Testis (tissue), 2 donors: ENCODE measurements around the gene AUTS2.

Source experiments
- POLR2A ChIP-seq: fragments of 450-650 bp; IDR thresholded peaks from one replicate; pipeline ENCODE4 v1.6.1; 2017; ENCODE audit warnings: antibody characterized with exemption, mild to moderate bottlenecking, moderate library complexity
- TF ChIP-seq, protein P1 (sequence below), 3 experiments: fragments of 450-650 bp in 2 of 3; fragments of 200-600 bp in 1 of 3; sonication (generic) in 1 of 3; IDR thresholded peaks; one replicate each; pipeline ENCODE4 v1.5.1; 2016 to 2019; ENCODE audit warnings: antibody characterized with exemption in 3 of 3, mild to moderate bottlenecking in 2 of 3, moderate library complexity in 1 of 3

DNA sequence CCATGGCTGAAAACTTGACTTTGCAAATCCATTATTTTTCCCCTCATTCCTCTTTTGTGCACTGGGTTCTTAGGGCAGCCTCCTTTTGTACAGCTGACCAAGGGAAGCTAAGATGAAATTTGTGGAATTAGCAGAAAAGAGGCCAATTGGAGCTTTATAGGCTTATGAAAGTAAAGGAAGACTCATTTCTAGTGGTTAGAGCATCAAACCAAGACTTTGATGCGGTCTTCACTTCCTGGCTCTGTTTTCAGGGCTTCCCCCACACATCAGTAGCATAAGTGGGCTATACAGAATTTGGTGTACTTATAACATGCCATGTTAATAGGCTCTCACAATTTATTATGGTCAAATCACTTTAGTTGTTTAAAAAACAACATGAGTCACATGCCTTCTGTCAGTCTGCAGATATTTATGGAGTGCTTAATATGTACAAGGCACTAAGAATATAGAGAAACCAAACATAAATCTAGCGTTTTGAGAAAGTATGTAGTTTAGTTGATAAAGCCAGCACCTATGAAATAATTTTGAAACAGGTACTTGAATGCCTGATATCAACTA, 5.7 kb downstream of the AUTS2 start:
- TF ChIP-seq, protein P1, sequence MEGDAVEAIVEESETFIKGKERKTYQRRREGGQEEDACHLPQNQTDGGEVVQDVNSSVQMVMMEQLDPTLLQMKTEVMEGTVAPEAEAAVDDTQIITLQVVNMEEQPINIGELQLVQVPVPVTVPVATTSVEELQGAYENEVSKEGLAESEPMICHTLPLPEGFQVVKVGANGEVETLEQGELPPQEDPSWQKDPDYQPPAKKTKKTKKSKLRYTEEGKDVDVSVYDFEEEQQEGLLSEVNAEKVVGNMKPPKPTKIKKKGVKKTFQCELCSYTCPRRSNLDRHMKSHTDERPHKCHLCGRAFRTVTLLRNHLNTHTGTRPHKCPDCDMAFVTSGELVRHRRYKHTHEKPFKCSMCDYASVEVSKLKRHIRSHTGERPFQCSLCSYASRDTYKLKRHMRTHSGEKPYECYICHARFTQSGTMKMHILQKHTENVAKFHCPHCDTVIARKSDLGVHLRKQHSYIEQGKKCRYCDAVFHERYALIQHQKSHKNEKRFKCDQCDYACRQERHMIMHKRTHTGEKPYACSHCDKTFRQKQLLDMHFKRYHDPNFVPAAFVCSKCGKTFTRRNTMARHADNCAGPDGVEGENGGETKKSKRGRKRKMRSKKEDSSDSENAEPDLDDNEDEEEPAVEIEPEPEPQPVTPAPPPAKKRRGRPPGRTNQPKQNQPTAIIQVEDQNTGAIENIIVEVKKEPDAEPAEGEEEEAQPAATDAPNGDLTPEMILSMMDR (IDR thresholded peaks at IDR 0.05) = no peak
- no peak for TF ChIP-seq POLR2A
